Measurements from ENCODE around the gene GATD1. TPM values are rescaled to one million over a fixed set of nuclear protein-coding genes. Genes with fewer than 3 reads are reported as not detected.

GATD1 gene
- total and polyA plus RNA-seq, 2 donors (not counting 1 experiment from before 2014, with no cell fraction given) = 62.4 to 70.0 TPM

GRCh38 chr11:811446-812245 lies 34.4 kb upstream of the GATD1 start:
- Mint-ChIP-seq H3K9me3 (ENCODE audit: insufficient read depth) (no peaks in the 10 kb centered on the region), H3K4me3 (peak overlapping the region; percentile 82), H3K27me3 (no peaks in the 10 kb centered on the region), H3K4me1 (peaks cover 36% of the 10 kb centered on the region), H3K27ac (peak overlapping the region; percentile 37)
- no peak overlapping the region for H3K4me3 ChIP-seq (ENCODE audit: control extremely low read depth in 1 of 5, extremely low read depth in 1 of 5, insufficient read depth in 1 of 5, low read depth in 2 of 5, low read length in 4 of 5)
- peaks cover 21 to 26% of the 10 kb centered on the region in 2 donors for H3K4me1 ChIP-seq (ENCODE audit: control insufficient read depth in 2 of 2, insufficient read depth in 2 of 2, low read length in 2 of 2)
- H3K27me3 ChIP-seq (replicated peaks in 1 of 4; ENCODE audit: control extremely low read depth in 1 of 4, control insufficient read depth in 3 of 4, insufficient read depth in 4 of 4, low read length in 3 of 4) = no peaks in the 10 kb centered on the region
- H3K36me3 ChIP-seq (replicated peaks in 1 of 2; ENCODE audit: control extremely low read depth in 1 of 2, control insufficient read depth in 1 of 2, extremely low read depth in 1 of 2, insufficient read depth in 2 of 2, low read length in 1 of 2) = peaks cover 2 to 24% of the 10 kb centered on the region in 2 experiments
- H3K79me2 ChIP-seq (ENCODE audit: control insufficient read depth, insufficient read depth, low read length) = peaks cover 27% of the 10 kb centered on the region
- peaks cover 36% of the 10 kb centered on the region for H4K20me1 ChIP-seq (ENCODE audit: control insufficient read depth, insufficient read depth, low read length, poor library complexity, severe bottlenecking)
- POLR2A ChIA-PET = interaction anchor here (0.7 kb wide), 1 partner anchor 171 kb away, joined by 3 read pairs; no protein-coding TSS in a partner anchor
- no peaks in the 10 kb centered on the region for H3K9me3 ChIP-seq (ENCODE audit: control extremely low read depth in 1 of 3, control insufficient read depth in 2 of 3, insufficient read depth in 1 of 3, low read length in 2 of 3)
- peak overlapping the region; percentile 87 for H3K4me2 ChIP-seq (replicated peaks; ENCODE audit: low read depth, low read length, poor library complexity, severe bottlenecking)
- ATAC-seq (ENCODE audit: low read depth) = no peak
- H2AFZ ChIP-seq (ENCODE audit: insufficient read depth, low read depth, low read length, poor library complexity, severe bottlenecking) = no peak overlapping the region
- peak overlapping the region in 1 of 2 donors; percentile 94 for H3K27ac ChIP-seq (ENCODE audit: low read length in 2 of 2)
- intact Hi-C loops (cut with micrococcal nuclease) = no loop called here
- WGBS (ENCODE audit: insufficient coverage) = 81% methylated on average over 12 of the region's 14 CpGs
- CTCF ChIA-PET = interaction anchor here (0.9 to 1.3 kb wide), 2 partner anchors 8 to 17 kb away, joined by 3 read pairs; partner anchors contain the start of gene PNPLA2
- no peak for DNase-seq
- H3K9ac ChIP-seq (ENCODE audit: low read length) = no peak overlapping the region
- TF ChIP-seq, protein P1, sequence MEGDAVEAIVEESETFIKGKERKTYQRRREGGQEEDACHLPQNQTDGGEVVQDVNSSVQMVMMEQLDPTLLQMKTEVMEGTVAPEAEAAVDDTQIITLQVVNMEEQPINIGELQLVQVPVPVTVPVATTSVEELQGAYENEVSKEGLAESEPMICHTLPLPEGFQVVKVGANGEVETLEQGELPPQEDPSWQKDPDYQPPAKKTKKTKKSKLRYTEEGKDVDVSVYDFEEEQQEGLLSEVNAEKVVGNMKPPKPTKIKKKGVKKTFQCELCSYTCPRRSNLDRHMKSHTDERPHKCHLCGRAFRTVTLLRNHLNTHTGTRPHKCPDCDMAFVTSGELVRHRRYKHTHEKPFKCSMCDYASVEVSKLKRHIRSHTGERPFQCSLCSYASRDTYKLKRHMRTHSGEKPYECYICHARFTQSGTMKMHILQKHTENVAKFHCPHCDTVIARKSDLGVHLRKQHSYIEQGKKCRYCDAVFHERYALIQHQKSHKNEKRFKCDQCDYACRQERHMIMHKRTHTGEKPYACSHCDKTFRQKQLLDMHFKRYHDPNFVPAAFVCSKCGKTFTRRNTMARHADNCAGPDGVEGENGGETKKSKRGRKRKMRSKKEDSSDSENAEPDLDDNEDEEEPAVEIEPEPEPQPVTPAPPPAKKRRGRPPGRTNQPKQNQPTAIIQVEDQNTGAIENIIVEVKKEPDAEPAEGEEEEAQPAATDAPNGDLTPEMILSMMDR (IDR thresholded peaks at IDR 0.05) = no peak
- no peak for TF ChIP-seq EZH2 (IDR thresholded peaks at IDR 0.05; ENCODE audit: borderline replicate concordance, insufficient read depth, low read depth, low read length, poor library complexity, severe bottlenecking)
